ENCODE data around the gene FERD3L.

FERD3L gene

GRCh38 chr7:19101472-19101871, 43.7 kb downstream of the FERD3L start:
- H3K4me3 ChIP-seq (ENCODE audit: low read depth, low read length) = no peak overlapping the region

GRCh38 chr7:19099924-19100323, 45.3 kb downstream of the FERD3L start:
- no peak overlapping the region for H3K4me3 ChIP-seq (ENCODE audit: low read depth, low read length)

- H3K4me3 ChIP-seq (ENCODE audit: low read depth, low read length) = no peak overlapping the region
These were observed 46.0 kb downstream of the FERD3L start for GRCh38 chr7:19099194-19099593.

- H3K4me3 ChIP-seq (ENCODE audit: low read depth, low read length) = no peak overlapping the region
These were observed 46.7 kb downstream of the FERD3L start for GRCh38 chr7:19098510-19098909.

- no peak overlapping the region for H3K4me3 ChIP-seq (ENCODE audit: low read depth, low read length)
These were observed 47.8 kb downstream of the FERD3L start for GRCh38 chr7:19097165-19098055.

- no peak overlapping the region for H3K4me3 ChIP-seq (ENCODE audit: low read depth, low read length)
These were observed 49.8 kb downstream of the FERD3L start for GRCh38 chr7:19095353-19095860.

All from iPS-11a (cell line).